ENCODE results near the gene CDH4. TPM values are rescaled to one million over a fixed set of nuclear protein-coding genes. Genes with fewer than 3 reads are reported as not detected.

Gene CDH4
- total RNA-seq, 1 donor from 2014 or later: 0.99 TPM

GRCh38 chr20:61662968-61663331 is 410.9 kb downstream of the CDH4 start:
- TF ChIP-seq CTCF (IDR thresholded peaks at IDR 0.05): no peak
- H3K9me3 Mint-ChIP-seq (ENCODE audit: low read depth): no peaks in the 10 kb centered on the region
- peaks cover 5% of the 10 kb centered on the region for H3K4me1 Mint-ChIP-seq (ENCODE audit: low read depth)
- no peak overlapping the region for H3K4me3 Mint-ChIP-seq (ENCODE audit: unreplicated experiment)
- H3K27me3 Mint-ChIP-seq (ENCODE audit: low read depth): no peaks in the 10 kb centered on the region
- H3K27ac Mint-ChIP-seq (ENCODE audit: unreplicated experiment): no peak overlapping the region
- H3K36me3 Mint-ChIP-seq (ENCODE audit: low read depth): no peaks in the 10 kb centered on the region
- peak; percentile 89 for DNase-seq (ENCODE audit: low spot score)

DNA sequence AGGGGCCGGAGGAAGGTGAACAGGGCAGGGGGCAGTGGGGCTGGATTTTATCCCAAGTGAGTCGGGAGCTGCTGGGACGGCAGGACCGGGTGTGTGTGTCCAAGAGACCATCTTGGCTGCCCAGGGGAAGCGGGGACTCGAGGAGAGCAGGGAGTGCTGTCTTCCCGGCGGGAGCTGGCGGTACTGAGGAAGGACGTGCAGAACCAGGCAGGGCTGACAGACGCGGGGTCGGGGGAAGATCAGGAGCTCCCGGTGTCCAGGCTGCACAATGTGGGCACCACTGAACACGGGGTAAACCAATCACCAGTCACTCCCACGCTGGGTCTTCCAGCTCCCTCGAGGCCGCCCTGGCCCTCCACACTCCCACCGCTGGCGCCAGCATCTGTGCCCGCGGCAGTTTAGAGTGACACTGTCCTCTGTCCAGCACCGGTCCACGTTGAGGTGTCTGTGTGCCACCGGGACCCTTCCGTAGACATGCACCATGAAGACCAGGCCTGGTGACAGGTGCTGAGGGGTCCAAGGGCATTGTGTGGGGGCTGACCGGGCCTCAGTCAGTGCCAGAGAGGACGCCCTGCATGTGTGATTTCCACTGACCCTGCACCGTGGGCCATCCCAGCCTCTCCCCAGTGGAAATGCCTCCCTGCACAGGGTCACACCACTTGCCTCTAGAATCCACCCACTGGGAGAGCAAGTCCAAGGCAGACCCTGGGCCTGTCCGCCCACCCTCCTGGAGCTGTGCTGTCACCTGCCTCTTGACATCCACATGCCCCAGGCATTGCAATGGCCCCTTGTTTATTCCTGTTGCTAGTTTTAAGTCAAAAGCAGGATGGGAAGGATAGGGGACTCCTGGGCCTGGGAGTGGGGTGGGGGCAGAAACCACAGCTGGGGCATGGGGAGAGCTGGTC is 411.7 kb downstream of the CDH4 start:
- Mint-ChIP-seq H3K27me3 (ENCODE audit: low read depth) (no peaks in the 10 kb centered on the region), H3K4me1 (ENCODE audit: low read depth) (peaks cover 5% of the 10 kb centered on the region), H3K4me3 (ENCODE audit: unreplicated experiment) (no peak overlapping the region), H3K36me3 (ENCODE audit: low read depth) (no peaks in the 10 kb centered on the region), H3K27ac (ENCODE audit: unreplicated experiment) (no peak overlapping the region), H3K9me3 (ENCODE audit: low read depth) (no peaks in the 10 kb centered on the region)
- TF ChIP-seq CTCF (IDR thresholded peaks at IDR 0.05): no peak
- peak; percentile 90 for DNase-seq (ENCODE audit: low spot score)

GRCh38 chr20:61664556-61665320 is 412.7 kb downstream of the CDH4 start:
- Mint-ChIP-seq H3K27ac (ENCODE audit: unreplicated experiment) (no peak overlapping the region), H3K36me3 (ENCODE audit: low read depth) (no peaks in the 10 kb centered on the region), H3K27me3 (ENCODE audit: low read depth) (peaks cover 3% of the 10 kb centered on the region), H3K4me1 (ENCODE audit: low read depth) (peaks cover 5% of the 10 kb centered on the region), H3K4me3 (ENCODE audit: unreplicated experiment) (no peak overlapping the region), H3K9me3 (ENCODE audit: low read depth) (no peaks in the 10 kb centered on the region)
- TF ChIP-seq CTCF (IDR thresholded peaks at IDR 0.05): no peak
- peak; percentile 68 for DNase-seq (ENCODE audit: low spot score)

DNA sequence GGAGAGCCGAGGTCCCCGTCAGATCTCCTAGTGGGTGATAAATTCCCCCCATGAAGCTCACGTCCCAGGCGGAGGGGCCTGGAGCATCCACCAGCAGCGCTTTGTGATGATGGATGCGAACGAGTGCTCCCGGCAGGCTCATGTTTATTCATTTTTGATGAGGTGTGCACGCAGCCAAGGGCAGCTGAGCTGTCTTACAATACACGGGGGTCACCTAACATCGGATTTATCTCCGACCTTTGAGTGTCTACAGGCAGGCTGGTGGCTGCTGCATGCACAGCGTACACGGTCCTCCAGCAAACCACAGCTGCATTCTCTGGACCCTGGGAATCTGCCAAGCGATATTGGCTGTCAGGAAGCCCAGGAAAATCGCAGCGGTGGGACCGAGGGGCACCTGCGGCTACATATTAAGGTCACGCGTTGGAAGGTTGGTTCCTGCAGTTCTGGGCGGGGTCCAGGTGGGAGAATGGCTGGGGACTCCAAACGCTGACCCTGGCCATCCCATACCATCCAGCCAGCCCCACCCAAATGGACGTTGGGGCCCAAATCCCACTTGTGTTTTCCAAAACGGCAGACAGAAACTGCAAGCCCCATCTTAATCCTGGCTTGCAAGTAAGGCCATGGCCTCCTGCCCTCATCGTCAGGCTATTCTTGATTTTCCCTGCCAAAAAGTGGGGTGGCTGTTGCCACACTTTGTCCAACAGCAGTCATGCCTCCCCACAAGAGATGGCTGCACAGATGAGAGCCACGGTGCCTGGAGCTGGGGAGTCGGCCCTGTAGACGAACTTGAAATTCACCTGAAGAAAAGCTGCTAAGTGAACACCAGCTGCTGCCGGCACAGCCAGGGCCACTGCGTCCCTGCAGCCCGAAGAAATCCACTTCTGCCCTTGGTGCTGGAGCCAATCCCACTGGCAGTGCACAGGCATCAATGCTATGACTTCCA is 413.7 kb downstream of the CDH4 start:
- H3K4me1 Mint-ChIP-seq (ENCODE audit: low read depth): peaks cover 5% of the 10 kb centered on the region
- H3K27ac Mint-ChIP-seq (ENCODE audit: unreplicated experiment): no peak overlapping the region
- no peak overlapping the region for H3K4me3 Mint-ChIP-seq (ENCODE audit: unreplicated experiment)
- no peaks in the 10 kb centered on the region for H3K36me3 Mint-ChIP-seq (ENCODE audit: low read depth)
- peaks cover 3% of the 10 kb centered on the region for H3K27me3 Mint-ChIP-seq (ENCODE audit: low read depth)
- DNase-seq (ENCODE audit: low spot score): no peak
- no peak for TF ChIP-seq CTCF (IDR thresholded peaks at IDR 0.05)
- H3K9me3 Mint-ChIP-seq (ENCODE audit: low read depth): no peaks in the 10 kb centered on the region
